ENCODE results near the gene GALNS. TPM values are rescaled to one million over a fixed set of nuclear protein-coding genes. Genes with fewer than 3 reads are reported as not detected.

Gene GALNS
- polyA plus RNA-seq, 1 donor from 2014 or later = 19.4 TPM

GRCh38 chr16:88872650-88873331 is 16.0 kb upstream of the GALNS start:
- no peak overlapping the region for H2AFZ ChIP-seq (ENCODE audit: low read depth, low read length)
- TF ChIP-seq SMC3 (conservative IDR thresholded peaks at IDR 0.05; ENCODE audit: poor library complexity) (no peak), CTCF (IDR thresholded peaks at IDR 0.05; ENCODE audit: poor library complexity, severe bottlenecking) (no peak), TAF1 (IDR thresholded peaks at IDR 0.05; ENCODE audit: low read depth) (no peak)
- H3K36me3 ChIP-seq (ENCODE audit: insufficient read depth, low read length) = no peaks in the 10 kb centered on the region
- no peak overlapping the region for H3K9ac ChIP-seq (ENCODE audit: low read length)
- no peak overlapping the region for H3K4me2 ChIP-seq (ENCODE audit: low read length)
- H3K4me3 ChIP-seq (ENCODE audit: low read length) = no peak overlapping the region
- H3K79me2 ChIP-seq (replicated peaks; ENCODE audit: insufficient read depth, low read length) = no peaks in the 10 kb centered on the region
- no peaks in the 10 kb centered on the region for H3F3A ChIP-seq (ENCODE audit: insufficient read depth, low read length, poor library complexity, severe bottlenecking)
- no peaks in the 10 kb centered on the region for H3K27me3 ChIP-seq (ENCODE audit: insufficient read depth, low read depth, low read length)
- no peaks in the 10 kb centered on the region for H3K9me3 ChIP-seq (ENCODE audit: low read length)
- no peak overlapping the region for H3K27ac ChIP-seq (ENCODE audit: low read length)
- no peaks in the 10 kb centered on the region for H3K9me2 ChIP-seq (ENCODE audit: insufficient read depth, low read length)
- no peaks in the 10 kb centered on the region for H4K20me1 ChIP-seq (ENCODE audit: insufficient read depth)

- Histone ChIP-seq H3K27me3 (ENCODE audit: insufficient read depth, low read depth, low read length) (no peaks in the 10 kb centered on the region), H3K27ac (ENCODE audit: low read length) (no peak overlapping the region), H3K9me3 (ENCODE audit: low read length) (no peaks in the 10 kb centered on the region), H3K9ac (ENCODE audit: low read length) (no peak overlapping the region), H3K4me2 (ENCODE audit: low read length) (no peak overlapping the region), H3K9me2 (ENCODE audit: insufficient read depth, low read length) (no peaks in the 10 kb centered on the region), H3F3A (ENCODE audit: insufficient read depth, low read length, poor library complexity, severe bottlenecking) (no peaks in the 10 kb centered on the region), H4K20me1 (ENCODE audit: insufficient read depth) (no peaks in the 10 kb centered on the region), H3K79me2 (replicated peaks; ENCODE audit: insufficient read depth, low read length) (no peaks in the 10 kb centered on the region), H3K36me3 (ENCODE audit: insufficient read depth, low read length) (no peaks in the 10 kb centered on the region), H2AFZ (ENCODE audit: low read depth, low read length) (no peak overlapping the region), H3K4me3 (ENCODE audit: low read length) (no peak overlapping the region)
- TF ChIP-seq REST (IDR thresholded peaks at IDR 0.05; ENCODE audit: borderline replicate concordance) (no peak), SMC3 (conservative IDR thresholded peaks at IDR 0.05; ENCODE audit: poor library complexity) (no peak), POLR2AphosphoS5 (IDR thresholded peaks at IDR 0.05) (no peak), RAD21 (conservative IDR thresholded peaks at IDR 0.05) (no peak), EP300 (conservative IDR thresholded peaks at IDR 0.05; ENCODE audit: poor library complexity, severe bottlenecking) (no peak), EZH2 (IDR thresholded peaks at IDR 0.05; ENCODE audit: borderline replicate concordance, insufficient read depth, low read length, poor library complexity, severe bottlenecking) (no peak), TAF1 (IDR thresholded peaks at IDR 0.05; ENCODE audit: low read depth) (no peak), MXI1 (conservative IDR thresholded peaks at IDR 0.05; ENCODE audit: poor library complexity, severe bottlenecking) (no peak), CTCF (IDR thresholded peaks at IDR 0.05; ENCODE audit: poor library complexity, severe bottlenecking) (no peak)
These were observed 15.1 kb upstream of the GALNS start for GRCh38 chr16:88871730-88872416.
